GM19023 (cell line): ENCODE measurements around the gene GPATCH4.
A peak's percentile ranks its signal among the peaks of the same experiment; 100 is the strongest.
"Not testable (repeated sequence)": the region's sequence is repeated elsewhere in the genome, so short reads cannot be mapped to it uniquely, and the experiment has no call there.

Source experiments
- ATAC-seq: cut with Tn5 transposase; IDR thresholded peaks from one replicate; pipeline ENCODE4 v1.9.1; 2021; ENCODE audit warnings: mild to moderate bottlenecking, moderate library complexity; ENCODE audit not compliant: unreplicated experiment

Gene GPATCH4

DNA sequence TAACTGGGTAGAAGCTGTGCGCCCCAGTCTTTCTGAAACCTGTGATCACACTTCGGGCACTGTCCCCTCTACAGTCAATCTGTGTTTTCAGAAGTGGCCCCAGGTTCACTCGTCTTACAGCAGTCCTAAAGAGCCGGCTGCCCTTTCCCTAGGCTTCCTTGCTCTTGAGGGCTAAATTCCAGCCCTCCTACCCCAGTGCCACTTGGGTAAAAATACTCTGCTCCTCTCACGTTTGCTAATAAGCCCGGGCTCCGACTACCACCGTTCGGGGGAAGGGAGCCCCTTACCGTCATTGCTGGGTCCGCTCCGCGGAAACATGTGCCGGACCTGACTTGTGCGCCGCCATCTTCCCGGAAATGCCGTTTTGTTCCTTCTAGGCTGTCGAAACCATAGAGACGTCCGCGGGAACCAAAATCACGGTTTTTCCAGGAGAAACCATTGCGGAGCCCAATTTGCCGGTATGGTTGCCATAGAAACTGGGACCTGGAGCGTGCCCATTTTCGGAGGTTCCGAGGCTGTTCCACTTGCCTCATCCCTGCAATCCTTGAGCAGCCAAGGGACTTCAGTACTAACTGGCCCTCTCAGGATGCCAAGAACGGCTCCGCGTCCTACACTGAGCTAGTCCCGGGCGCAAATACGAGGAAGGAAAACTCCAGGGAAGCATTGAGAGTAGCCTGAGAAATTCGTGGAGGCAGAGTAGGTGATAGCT is at the start of gene GPATCH4:
Gene GPATCH4, minus strand, starts transcription at position 358 of the 709 bp plus-strand sequence.
- peak; percentile 72 for ATAC-seq

DNA sequence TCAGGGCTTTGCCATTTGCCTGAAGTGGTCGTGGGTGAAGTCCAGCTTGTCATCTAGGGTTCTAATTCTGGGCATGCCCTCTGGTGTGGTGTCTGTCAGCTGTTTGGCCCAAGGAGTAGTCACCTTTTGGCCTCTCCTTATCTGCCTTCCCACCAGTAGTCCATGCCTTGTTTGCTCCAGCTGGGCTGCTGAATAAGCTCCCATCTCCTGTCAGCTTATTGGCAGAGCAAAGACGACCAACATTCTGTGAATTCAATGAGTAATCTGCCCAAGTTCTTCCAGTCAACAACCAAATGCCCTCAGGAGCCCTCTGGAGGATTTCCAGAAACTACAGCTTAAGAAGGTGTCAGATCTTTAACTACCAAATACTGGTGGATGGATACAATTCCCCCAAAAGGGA is 47.7 kb upstream of the GPATCH4 start:
- ATAC-seq: no peak

DNA sequence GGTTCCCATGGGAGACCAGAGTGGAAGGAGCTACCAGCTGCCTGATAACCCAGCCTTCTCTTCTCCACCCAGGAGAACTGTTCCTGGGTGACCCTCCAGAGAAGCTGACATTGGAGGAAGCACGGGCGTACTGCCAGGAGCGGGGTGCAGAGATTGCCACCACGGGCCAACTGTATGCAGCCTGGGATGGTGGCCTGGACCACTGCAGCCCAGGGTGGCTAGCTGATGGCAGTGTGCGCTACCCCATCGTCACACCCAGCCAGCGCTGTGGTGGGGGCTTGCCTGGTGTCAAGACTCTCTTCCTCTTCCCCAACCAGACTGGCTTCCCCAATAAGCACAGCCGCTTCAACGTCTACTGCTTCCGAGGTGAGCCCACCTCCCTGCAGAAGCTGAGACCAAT is 47.2 kb upstream of the GPATCH4 start:
- no peak for ATAC-seq

DNA sequence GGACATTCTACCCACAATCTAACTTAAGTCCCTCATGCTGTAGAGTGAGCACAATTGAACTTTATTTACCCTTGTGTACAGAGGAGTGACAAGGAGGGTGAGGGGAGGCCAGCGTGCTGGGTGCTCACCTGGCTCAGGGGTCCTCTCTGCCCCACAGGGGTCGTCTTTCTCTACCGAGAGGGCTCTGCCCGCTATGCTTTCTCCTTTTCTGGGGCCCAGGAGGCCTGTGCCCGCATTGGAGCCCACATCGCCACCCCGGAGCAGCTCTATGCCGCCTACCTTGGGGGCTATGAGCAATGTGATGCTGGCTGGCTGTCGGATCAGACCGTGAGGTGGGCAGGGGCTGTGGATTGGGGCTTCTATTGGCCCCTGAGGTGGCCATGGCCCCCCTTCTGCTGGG is 46.1 kb upstream of the GPATCH4 start:
- no peak for ATAC-seq

DNA sequence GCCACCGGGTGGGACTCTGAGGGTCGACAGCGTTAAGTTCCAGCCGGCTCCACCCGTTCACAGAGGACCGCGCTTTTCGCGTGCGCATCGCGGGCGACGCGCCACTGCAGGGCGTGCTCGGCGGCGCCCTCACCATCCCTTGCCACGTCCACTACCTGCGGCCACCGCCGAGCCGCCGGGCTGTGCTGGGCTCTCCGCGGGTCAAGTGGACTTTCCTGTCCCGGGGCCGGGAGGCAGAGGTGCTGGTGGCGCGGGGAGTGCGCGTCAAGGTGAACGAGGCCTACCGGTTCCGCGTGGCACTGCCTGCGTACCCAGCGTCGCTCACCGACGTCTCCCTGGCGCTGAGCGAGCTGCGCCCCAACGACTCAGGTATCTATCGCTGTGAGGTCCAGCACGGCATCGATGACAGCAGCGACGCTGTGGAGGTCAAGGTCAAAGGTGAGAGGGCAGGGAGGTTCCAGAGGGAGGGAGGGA is 45.5 kb upstream of the GPATCH4 start:
- ATAC-seq: no peak

DNA sequence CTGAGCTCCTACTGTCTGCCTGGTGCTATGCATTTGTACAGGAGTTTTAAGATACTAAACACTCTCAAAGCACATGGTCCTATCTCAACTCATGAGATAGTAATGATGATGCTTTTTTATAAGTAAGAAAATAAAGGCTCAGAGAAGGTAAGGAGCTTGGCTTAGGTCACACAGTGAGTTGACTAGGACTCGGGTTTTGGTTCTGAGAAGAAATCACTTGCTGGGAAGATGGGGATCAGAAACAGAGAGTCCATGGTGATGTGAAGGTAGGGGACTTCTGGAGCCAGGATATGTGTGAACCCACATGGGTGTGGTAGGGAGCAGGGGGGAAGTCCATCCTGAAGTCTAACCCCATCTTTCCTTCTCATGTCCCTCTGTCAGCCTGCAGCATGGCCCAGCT is 44.4 kb upstream of the GPATCH4 start:
- no peak for ATAC-seq

DNA sequence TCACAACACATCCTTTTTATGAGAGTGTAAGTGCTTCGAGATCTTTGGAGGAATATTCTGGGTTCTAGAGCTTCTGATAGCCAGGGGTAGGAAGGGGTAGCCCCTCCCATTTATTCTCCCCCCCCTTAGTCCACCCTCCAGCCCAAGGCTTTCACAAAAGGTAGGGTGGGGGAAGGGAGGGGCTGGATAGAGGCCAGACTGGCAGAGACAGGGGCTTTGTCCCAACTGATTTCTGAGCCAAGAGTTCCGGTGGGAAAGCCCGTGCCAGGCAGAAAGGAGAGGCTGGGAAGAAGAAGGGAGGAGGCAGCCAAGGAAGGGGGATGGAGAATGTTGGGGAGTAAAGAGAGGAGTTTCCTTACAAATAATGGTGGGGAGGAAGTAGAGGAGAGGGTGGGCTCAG is 43.8 kb upstream of the GPATCH4 start:
- no peak for ATAC-seq

DNA sequence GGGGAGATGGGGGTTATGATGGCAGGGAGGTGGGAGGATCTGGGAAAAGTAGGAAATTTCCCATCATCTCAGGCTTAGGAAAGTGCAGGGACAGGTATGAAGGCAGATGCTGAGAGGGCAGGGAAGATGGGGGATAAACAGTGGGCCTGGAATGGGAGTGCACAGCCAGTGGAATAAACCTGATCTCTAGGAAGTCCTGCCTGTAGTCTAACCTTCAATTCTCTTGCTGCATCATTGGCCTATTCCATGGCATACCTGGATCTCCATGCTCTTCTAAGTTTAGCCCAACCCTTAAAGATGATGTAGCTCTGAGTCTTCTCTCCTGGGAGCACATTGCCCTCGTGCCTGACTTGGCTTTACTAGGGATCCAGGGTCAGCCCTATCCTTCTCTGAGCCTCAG is 43.4 kb upstream of the GPATCH4 start:
- no peak for ATAC-seq

DNA sequence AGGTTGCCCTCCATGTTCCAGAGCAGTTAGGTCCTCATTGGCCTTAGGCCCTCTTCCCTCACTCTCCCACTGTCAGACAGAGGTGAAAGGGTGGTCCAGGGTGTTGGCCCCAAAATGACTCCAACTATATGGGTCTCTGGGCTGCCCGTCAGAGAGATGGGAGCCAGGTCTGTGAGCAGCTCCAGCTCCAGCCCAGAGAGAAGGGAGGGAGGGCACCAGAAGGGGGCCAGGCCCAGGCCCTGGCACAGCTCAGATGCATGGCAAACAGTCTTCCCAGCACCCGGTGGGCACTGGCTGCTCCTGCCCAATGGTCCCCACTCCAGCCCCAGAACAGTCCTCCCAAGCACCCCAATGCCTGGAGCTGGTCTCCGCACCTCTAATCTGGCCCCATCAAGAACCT is 42.9 kb upstream of the GPATCH4 start:
- no peak for ATAC-seq

DNA sequence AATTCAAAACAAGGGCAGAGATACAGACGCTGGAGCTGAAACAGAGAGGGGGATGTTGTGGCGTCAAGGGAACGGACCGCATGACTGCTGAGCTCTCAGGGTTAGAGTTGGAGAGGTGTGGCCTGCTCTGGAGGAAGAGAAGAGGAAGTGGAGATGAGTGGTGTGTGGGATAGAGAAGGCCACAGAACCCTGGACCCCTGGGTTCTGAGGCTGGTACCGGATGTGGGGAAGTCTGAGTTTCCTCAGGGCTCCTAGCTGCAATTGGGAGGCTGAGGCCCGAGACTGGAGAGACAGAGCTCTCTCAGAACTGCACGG is 42.5 kb upstream of the GPATCH4 start:
- ATAC-seq: no peak

DNA sequence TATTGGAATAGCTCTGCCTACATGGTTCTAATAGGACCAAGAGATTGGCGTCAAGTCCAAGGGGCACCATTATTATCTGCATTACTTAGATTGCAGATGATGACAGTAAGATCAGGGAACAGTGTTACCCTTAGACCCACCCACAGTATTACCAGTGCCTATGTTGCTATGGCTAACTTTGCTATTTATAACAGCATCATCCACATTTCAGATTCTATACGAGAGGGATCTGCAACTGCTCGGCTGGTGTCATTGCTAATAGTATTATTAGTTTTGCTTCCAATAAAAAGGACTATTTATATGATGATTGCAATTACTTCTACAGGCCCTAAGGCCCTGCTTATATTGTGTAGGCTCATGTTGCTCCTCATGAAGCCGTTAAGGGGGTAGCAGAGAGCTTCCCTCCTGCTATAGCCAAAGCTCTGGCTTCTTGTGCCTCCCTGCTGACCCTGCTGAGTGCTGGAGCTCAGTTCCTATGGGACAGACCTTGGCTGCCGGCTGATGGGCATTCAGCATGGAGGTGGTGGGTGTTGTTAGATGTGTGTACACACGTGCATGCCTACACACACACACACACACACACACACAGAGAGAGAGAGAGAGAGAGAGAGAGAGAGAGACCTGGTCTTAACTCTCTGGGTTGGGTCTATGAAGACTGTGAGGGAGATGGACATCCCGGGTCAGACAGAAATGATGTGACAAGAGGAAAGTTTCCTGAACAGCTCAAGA is 41.9 kb upstream of the GPATCH4 start:
- no peak for ATAC-seq

DNA sequence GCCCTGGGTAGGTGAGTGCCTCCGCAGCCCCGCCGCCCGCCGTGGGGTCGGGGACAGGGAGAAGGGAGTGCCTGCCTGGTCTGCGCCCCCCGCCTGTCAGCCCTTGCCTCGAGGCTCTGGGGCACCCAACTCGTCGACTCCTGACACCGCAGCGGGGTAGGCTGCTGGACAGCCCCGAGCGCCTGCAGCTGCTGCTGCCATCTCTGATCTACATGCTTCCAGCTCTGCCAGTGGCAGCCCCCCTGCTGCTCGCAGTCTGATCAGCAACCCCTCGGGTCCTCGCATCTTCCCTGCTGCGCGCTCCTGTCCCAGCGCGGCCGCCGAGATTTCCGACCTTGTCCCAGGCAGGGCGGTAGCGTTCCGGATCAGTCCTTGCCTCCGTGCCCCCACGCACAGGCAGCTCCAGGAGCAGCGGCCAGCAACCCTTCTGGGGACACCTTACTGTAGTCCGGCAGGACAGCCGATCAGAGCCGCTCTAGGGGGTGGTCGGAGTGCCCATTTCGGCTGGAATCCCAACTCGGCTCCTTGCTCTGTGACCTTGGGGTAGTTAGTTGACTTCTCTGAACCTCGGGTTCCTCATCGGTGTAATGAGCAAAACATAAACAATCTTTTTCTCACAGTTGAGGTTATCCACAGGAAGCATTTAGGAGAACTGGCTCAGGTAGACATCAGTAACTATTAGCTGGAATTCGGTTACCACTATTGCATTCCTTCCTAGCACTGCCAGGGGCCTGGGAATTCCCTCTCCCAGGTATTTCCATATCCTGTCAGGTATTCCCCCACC is 41.2 kb upstream of the GPATCH4 start:
- ATAC-seq: no peak

DNA sequence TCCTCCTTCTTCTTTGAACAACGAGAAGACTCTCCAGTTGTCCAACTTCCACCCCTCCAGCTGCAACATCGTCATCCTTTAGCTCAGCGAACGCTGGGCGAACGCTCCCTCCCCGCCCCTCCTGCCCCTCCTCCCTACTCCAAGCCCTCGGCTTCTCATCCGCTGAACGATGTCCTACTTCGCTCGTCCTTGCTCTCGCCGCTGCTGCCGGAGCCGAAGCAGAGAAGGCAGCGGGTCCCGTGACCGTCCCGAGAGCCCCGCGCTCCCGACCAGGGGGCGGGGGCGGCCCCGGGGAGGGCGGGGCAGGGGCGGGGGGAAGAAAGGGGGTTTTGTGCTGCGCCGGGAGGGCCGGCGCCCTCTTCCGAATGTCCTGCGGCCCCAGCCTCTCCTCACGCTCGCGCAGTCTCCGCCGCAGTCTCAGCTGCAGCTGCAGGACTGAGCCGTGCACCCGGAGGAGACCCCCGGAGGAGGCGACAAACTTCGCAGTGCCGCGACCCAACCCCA is 40.5 kb upstream of the GPATCH4 start, which contains the start of gene BCAN:
Gene BCAN, plus strand, starts transcription at position 357 of the 504 bp plus-strand sequence. CDS start 3,938 bp downstream, outside the sequence.
- no peak for ATAC-seq

DNA sequence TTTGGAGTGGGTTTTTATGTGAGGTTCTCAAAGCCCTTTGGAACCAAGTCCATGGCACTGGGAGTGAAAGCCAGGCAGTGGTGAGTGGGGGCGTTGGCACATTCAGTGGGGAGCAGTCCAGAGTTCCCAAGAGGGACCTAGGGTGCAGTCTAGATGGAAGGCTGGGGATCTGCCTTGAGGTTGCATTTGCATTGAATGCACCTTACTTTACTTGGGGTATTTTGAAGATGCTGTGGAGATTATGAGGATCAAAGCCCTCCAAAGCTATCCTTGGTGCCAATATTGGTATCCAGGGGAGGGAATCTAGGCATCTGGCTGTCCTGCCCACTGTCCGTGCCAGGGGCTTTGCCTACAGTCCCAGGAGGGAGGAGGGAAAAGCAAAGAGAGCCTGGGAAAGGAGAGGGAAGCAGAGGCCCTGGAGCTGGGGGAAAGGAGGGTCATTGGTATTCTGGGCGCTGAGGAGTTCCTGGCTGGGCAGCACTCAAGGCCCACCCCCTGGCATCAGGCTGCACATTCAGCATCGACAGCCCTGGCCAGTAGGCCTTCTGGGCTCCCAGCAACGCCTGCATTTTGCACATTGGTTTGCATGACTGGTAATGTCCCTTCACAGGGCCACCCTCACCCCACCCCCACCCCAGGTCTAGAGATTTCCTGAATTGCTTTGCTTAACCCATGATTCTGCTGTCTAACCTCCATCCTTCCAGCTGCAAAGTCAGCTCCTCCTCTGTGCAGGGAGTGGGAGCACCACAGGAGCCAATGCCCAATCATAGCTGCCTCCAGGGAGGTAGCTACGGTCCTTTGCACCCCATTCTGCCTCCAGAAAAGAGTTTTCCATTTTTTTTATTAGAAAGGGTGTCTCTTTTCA is 39.8 kb upstream of the GPATCH4 start:
- no peak for ATAC-seq

DNA sequence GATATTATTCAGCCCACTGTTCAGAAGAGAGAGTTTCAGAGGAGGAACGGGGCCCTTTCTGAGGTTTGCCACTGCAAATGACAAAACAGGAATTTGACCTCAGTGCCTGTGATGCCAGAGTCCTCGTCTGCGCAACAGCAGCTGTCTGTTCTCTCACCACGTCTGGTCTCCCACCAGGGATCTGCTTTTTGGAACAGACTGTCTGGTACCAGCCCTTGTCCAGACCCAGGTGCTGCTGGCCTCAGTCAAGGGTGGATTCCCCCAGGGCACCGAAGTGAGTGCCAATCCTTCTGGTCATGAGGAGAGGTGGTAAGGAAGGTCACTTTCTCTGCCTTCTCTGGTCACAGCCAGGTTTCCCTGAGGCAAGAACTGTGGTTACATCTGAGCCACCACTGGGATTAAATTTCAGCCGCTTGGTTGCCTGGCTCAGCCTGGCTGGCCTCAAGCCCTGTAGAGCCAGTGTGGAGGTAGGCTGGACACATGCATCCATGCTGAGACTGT is 38.4 kb upstream of the GPATCH4 start:
- ATAC-seq: no peak

DNA sequence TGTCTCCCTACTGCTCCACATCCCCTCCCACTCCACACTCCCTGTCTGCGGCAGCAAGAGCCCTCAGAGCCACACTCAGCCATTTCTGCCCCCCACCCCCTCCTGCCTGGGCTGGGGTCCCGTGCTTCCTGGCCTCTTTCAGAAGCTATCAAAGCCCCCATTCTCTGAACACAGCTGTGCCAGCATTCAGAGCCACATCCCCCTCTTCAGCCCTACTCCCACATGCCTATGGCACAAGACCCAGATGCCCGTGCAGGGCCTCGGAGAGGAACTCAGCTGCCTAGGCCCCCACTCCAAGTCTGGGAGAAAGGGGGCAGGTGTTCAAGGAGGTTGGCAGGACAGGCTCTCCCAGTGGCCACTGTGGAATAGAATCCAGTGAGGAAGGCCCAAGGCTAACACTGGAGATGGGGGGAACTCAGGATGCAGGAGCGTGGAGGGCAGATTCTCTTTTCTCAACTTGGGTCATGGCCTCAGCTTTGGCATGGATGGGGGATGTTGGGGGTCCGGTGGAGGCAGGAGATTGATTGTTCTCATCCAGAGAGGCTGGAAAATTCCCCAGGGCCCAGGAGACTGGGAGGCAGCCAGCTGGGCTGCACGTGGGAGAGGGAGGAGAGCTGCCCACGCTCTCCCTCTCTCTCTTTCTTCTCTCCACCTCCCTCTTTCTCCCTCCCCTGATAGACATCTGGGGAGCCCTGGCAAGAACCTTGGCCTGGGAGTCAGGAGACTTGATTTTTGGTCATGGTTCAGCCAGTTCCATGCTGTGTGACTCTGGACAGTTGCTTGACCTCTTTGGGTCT is 37.1 kb upstream of the GPATCH4 start:
- no peak for ATAC-seq

DNA sequence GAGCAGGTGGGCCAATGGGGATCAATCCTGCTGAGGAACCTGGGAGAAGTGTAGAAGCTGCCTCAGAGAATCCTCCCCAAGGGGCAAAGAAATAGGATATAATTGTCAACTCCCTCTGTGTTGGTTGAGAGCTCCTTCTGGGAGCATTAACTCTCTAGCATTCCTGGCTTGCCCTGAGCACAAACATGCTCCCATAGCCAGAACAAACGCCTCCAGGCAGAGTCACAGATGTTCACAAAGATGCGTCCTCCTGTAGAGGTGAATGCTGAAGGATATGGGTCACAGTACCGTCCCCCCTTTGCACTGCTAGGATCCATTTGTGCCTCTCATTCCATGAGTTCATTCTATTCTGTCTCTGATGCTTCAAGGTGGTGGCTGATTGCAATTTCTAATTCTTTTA is 31.1 kb upstream of the GPATCH4 start:
- no peak for ATAC-seq

DNA sequence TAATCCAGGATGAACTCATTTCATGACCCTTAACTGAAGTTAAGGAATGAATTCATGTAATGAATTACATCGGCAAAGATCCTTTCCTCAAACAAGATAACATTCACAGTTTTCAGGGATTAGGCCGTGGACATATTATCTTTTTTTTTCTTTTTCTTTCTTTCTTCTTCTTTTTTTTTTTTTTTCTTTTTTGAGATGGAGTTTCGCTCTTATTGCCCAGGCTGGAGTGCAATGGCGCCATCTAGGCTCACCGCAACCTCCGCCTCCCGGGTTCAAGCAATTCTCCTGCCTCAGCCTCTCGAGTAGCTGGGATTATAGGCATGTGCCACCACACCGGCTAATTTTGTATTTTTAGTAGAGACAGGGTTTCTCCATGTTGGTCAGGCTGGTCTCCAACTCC is 29.9 kb upstream of the GPATCH4 start:
- ATAC-seq: not testable (repeated sequence)

DNA sequence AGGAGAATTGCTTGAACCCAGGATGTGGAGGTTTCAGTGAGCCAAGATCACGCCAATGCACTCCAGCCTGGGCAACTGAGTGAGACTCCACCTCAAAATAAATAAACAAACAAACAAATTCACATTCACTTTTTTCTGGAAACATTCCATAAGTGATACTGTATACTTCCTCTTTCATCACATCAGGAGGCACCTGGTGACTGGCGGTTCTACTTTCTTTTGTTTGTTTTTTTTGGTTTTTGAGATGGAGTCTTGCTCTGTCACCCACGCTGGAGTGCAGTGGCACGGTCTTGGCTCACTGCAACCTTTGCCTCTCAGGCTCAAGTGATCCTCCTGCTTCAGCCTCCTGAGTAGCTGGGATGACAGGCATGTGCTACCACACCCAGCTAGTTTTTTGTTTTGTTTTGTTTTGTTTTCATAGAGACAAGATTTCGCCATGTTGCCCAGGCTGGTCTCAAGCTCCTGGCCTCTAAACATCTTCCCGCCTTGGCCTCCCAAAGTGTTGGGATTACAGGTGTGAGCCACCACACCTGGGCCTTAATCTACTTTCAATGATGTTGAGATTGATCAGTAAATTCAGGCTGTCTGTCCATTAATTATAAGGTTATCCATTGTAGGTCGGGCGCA is 28.7 kb upstream of the GPATCH4 start:
- ATAC-seq: no peak
